Neural progenitor cell (in vitro differentiated cells): Measurements from ENCODE around the gene CENPP. TPM values are rescaled to one million over a fixed set of nuclear protein-coding genes. Genes with fewer than 3 reads are reported as not detected.

Experiments used
- DNase-seq: peaks from one replicate; pipeline ENCODE4 v3.0.0-alpha.2; 2016; ENCODE audit warnings: low spot score
- H2AFZ ChIP-seq: fragments of 200-600 bp; sonication (generic); replicated peaks from 2 replicates; pipeline ENCODE4 v1.6.1; 2016; ENCODE audit warnings: antibody characterized with exemption
- H3F3A ChIP-seq: fragments of 200-600 bp; sonication (generic); 2 replicates; pipeline ENCODE4 v1.6.1; 2016; ENCODE audit warnings: antibody characterized with exemption, low read depth
- H3K27ac ChIP-seq: fragments of 200-600 bp; sonication (generic); 2 replicates; pipeline ENCODE4 v1.5.1; 2016; ENCODE audit warnings: mild to moderate bottlenecking
- H3K27me3 ChIP-seq: fragments of 200-600 bp; sonication (generic); 2 replicates; pipeline ENCODE4 v1.6.1; 2016; ENCODE audit warnings: mild to moderate bottlenecking, moderate library complexity
- H3K36me3 ChIP-seq: fragments of 200-600 bp; sonication (generic); 2 replicates; pipeline ENCODE4 v1.5.1; 2016
- H3K4me1 ChIP-seq: fragments of 200-600 bp; sonication (generic); 2 replicates; pipeline ENCODE4 v1.6.1; 2016; ENCODE audit warnings: mixed run types
- H3K4me2 ChIP-seq: fragments of 200-600 bp; sonication (generic); 2 replicates; pipeline ENCODE4 v1.6.1; 2016
- H3K4me3 ChIP-seq: fragments of 200-600 bp; sonication (generic); 2 replicates; pipeline ENCODE4 v1.5.1; 2016
- H3K79me2 ChIP-seq: fragments of 200-600 bp; sonication (generic); 2 replicates; pipeline ENCODE4 v1.6.1; 2016; ENCODE audit warnings: low read depth
- H3K9ac ChIP-seq: fragments of 200-600 bp; sonication (generic); 2 replicates; pipeline ENCODE4 v1.6.1; 2016
- H3K9me3 ChIP-seq: fragments of 200-600 bp; sonication (generic); 2 replicates; pipeline ENCODE4 v1.5.1; 2016; ENCODE audit warnings: low read depth
- H4K20me1 ChIP-seq: fragments of 200-600 bp; sonication (generic); 2 replicates; pipeline ENCODE4 v1.6.1; 2016; ENCODE audit warnings: low read depth
- H3K27ac Mint-ChIP-seq: 3 replicates; pipeline ENCODE4 v1.8.0; 2021; ENCODE audit warnings: mixed read lengths
- H3K27me3 Mint-ChIP-seq: 2 replicates; pipeline ENCODE4 v1.8.0; 2022; ENCODE audit warnings: low read depth, mild to moderate bottlenecking, inconsistent platforms, moderate library complexity, mixed read lengths; ENCODE audit not compliant: insufficient read depth
- H3K36me3 Mint-ChIP-seq: 3 replicates; pipeline ENCODE4 v1.8.0; 2021; ENCODE audit warnings: mixed read lengths
- H3K4me1 Mint-ChIP-seq: 3 replicates; pipeline ENCODE4 v1.8.0; 2021; ENCODE audit warnings: mixed read lengths
- H3K4me3 Mint-ChIP-seq: 3 replicates; pipeline ENCODE4 v1.8.0; 2021; ENCODE audit warnings: mild to moderate bottlenecking, moderate library complexity, mixed read lengths
- H3K9me3 Mint-ChIP-seq: 3 replicates; pipeline ENCODE4 v1.8.0; 2020; ENCODE audit warnings: mixed read lengths
- CTCF ChIP-seq: fragments of 200-600 bp; sonication (generic); IDR thresholded peaks from 2 replicates; pipeline ENCODE4 v1.5.1; 2017; ENCODE audit warnings: antibody characterized with exemption, mild to moderate bottlenecking
- EZH2 ChIP-seq: fragments of 200-600 bp; sonication (generic); IDR thresholded peaks from 2 replicates; pipeline ENCODE4 v1.6.1; 2017; ENCODE audit warnings: antibody characterized with exemption, mild to moderate bottlenecking, moderate library complexity
- EZH2phosphoT487 ChIP-seq: fragments of 200-600 bp; sonication (generic); IDR thresholded peaks from 2 replicates; pipeline ENCODE4 v1.6.1; 2017; ENCODE audit warnings: antibody characterized with exemption
- total RNA-seq: library from RNA; depleted of rRNA; stranded (reverse); fragments of >200 nt; gene quantifications from 2 replicates; pipeline ENCODE4 v1.2.3, GENCODE V29; 2015; ENCODE audit warnings: low replicate concordance

CENPP gene
- total RNA-seq, 1 donor from 2014 or later = 10.7 TPM

- Histone ChIP-seq H2AFZ (no peak overlapping the region), H4K20me1 (no peaks in the 10 kb centered on the region), H3K27me3 (no peaks in the 10 kb centered on the region), H3K4me3 (no peak overlapping the region), H3K36me3 (no peaks in the 10 kb centered on the region), H3F3A (no peaks in the 10 kb centered on the region), H3K4me1 (no peaks in the 10 kb centered on the region), H3K4me2 (no peak overlapping the region), H3K27ac (no peak overlapping the region), H3K79me2 (no peaks in the 10 kb centered on the region), H3K9me3 (no peaks in the 10 kb centered on the region), H3K9ac (no peak overlapping the region)
- H3K27ac Mint-ChIP-seq = no peak overlapping the region
- no peaks in the 10 kb centered on the region for H3K36me3 Mint-ChIP-seq
- TF ChIP-seq EZH2phosphoT487 (no peak), EZH2 (no peak), CTCF (no peak)
- H3K27me3 Mint-ChIP-seq = peaks cover 2% of the 10 kb centered on the region
- H3K4me1 Mint-ChIP-seq = no peaks in the 10 kb centered on the region
- H3K9me3 Mint-ChIP-seq = no peaks in the 10 kb centered on the region
- no peak overlapping the region for H3K4me3 Mint-ChIP-seq
- DNase-seq = no peak
Observed at GRCh38 chr9:92482805-92483204, 157.1 kb downstream of the CENPP start.

GRCh38 chr9:92483627-92484545, 158.1 kb downstream of the CENPP start:
- H3K36me3 Mint-ChIP-seq = no peaks in the 10 kb centered on the region
- Histone ChIP-seq H3K36me3 (no peaks in the 10 kb centered on the region), H3K4me2 (no peak overlapping the region), H2AFZ (no peak overlapping the region), H3K79me2 (no peaks in the 10 kb centered on the region), H3K4me3 (no peak overlapping the region), H3K4me1 (no peaks in the 10 kb centered on the region), H4K20me1 (no peaks in the 10 kb centered on the region), H3F3A (no peaks in the 10 kb centered on the region), H3K27me3 (no peaks in the 10 kb centered on the region), H3K9me3 (no peaks in the 10 kb centered on the region), H3K27ac (no peak overlapping the region), H3K9ac (no peak overlapping the region)
- peaks cover 2% of the 10 kb centered on the region for H3K27me3 Mint-ChIP-seq
- no peaks in the 10 kb centered on the region for H3K4me1 Mint-ChIP-seq
- H3K9me3 Mint-ChIP-seq = no peaks in the 10 kb centered on the region
- DNase-seq = no peak
- H3K27ac Mint-ChIP-seq = no peak overlapping the region
- H3K4me3 Mint-ChIP-seq = no peak overlapping the region
- no peak for TF ChIP-seq EZH2
- no peak for TF ChIP-seq CTCF
- TF ChIP-seq EZH2phosphoT487 = no peak

- Mint-ChIP-seq H3K4me1 (no peaks in the 10 kb centered on the region), H3K27ac (no peak overlapping the region), H3K4me3 (no peak overlapping the region), H3K36me3 (no peaks in the 10 kb centered on the region), H3K9me3 (no peaks in the 10 kb centered on the region), H3K27me3 (peaks cover 2% of the 10 kb centered on the region)
- Histone ChIP-seq H3K27me3 (no peaks in the 10 kb centered on the region), H3F3A (no peaks in the 10 kb centered on the region), H3K4me3 (no peak overlapping the region), H3K36me3 (no peaks in the 10 kb centered on the region), H2AFZ (no peak overlapping the region), H3K9me3 (no peaks in the 10 kb centered on the region), H3K9ac (no peak overlapping the region), H3K27ac (no peak overlapping the region), H4K20me1 (no peaks in the 10 kb centered on the region), H3K4me2 (no peak overlapping the region), H3K79me2 (no peaks in the 10 kb centered on the region), H3K4me1 (no peaks in the 10 kb centered on the region)
- TF ChIP-seq EZH2 = no peak
- TF ChIP-seq EZH2phosphoT487 = no peak
- TF ChIP-seq CTCF = no peak
- no peak for DNase-seq
Observed at GRCh38 chr9:92484563-92484962, 158.8 kb downstream of the CENPP start.
